ENCODE results near the gene PRELID3B. TPM values are rescaled to one million over a fixed set of nuclear protein-coding genes. Genes with fewer than 3 reads are reported as not detected.

Gene PRELID3B
- total RNA-seq, 1 donor, result 75.7 TPM

DNA sequence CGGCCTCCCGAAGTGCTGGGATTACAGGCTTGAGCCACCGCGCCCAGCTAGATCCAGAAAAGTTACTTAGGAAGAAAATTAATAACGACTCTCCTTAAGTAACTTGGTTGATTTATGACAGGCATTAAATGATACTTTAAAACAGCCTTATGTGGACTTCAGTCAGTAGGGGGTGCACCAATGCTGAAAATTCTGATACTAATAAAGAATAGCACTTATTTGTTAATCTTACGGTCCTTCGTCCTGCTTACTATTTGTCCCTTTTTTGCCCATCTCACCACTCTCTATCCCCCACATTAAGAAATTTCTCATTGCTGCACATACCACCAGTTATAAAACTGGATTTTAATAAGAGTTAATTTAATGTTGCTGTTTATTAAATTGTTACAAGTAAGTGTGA is 12.7 kb upstream of the PRELID3B start:
- TF ChIP-seq, protein P1, sequence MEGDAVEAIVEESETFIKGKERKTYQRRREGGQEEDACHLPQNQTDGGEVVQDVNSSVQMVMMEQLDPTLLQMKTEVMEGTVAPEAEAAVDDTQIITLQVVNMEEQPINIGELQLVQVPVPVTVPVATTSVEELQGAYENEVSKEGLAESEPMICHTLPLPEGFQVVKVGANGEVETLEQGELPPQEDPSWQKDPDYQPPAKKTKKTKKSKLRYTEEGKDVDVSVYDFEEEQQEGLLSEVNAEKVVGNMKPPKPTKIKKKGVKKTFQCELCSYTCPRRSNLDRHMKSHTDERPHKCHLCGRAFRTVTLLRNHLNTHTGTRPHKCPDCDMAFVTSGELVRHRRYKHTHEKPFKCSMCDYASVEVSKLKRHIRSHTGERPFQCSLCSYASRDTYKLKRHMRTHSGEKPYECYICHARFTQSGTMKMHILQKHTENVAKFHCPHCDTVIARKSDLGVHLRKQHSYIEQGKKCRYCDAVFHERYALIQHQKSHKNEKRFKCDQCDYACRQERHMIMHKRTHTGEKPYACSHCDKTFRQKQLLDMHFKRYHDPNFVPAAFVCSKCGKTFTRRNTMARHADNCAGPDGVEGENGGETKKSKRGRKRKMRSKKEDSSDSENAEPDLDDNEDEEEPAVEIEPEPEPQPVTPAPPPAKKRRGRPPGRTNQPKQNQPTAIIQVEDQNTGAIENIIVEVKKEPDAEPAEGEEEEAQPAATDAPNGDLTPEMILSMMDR (IDR thresholded peaks at IDR 0.05; ENCODE audit: insufficient read depth, low read length), result peak; percentile 54
- H3K4me3 ChIP-seq (ENCODE audit: low read depth, low read length), result no peak overlapping the region
- peak; percentile 46 for DNase-seq (ENCODE audit: low read depth)

- DNase-seq (ENCODE audit: low read depth), result no peak
- TF ChIP-seq, protein P1 (IDR thresholded peaks at IDR 0.05; ENCODE audit: insufficient read depth, low read length), result no peak
- H3K4me3 ChIP-seq (ENCODE audit: low read depth, low read length), result no peak overlapping the region
Observed at GRCh38 chr20:59051666-59052185, 9.1 kb upstream of the PRELID3B start.

DNA sequence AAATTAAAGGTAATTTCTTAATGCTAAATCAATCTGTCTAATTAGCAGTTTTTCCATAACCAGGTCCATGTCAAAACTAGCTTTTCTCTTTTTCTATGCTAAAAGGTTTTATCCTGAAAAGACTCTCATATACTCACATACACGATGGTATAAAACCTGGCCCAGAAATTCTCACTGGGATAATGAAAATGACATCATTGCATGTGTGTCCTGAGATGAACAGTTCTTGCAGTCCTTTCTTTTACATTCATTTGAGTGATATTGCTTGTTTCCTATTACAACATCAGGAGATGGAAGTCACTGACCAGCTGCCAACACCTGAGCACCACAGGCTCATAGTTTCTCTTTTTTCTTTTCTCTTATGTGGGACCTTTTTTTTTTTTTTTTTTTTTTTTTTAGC is 7.9 kb upstream of the PRELID3B start:
- no peak for DNase-seq (ENCODE audit: low read depth)
- TF ChIP-seq, protein P1 (IDR thresholded peaks at IDR 0.05; ENCODE audit: insufficient read depth, low read length), result no peak
- H3K4me3 ChIP-seq (ENCODE audit: low read depth, low read length), result no peak overlapping the region

DNA sequence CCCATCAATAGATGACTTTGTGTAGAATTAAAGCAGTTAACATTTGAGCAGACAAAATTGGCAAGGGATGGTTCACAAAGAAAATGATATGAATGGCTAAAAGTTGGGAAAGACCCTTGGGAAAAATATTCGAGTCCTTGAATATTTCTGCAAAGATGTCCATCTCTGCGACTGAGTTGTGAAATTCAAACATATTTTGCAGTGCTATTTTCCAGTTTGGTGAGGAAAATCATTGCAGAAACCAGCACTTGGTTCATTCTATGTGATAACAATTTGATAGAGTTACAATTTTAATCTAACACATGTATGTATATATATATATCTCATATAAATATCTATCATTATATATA is 6.1 kb upstream of the PRELID3B start:
- DNase-seq (ENCODE audit: low read depth), result no peak
- peak overlapping the region; percentile 25 for H3K4me3 ChIP-seq (ENCODE audit: low read depth, low read length)
- TF ChIP-seq, protein P1 (IDR thresholded peaks at IDR 0.05; ENCODE audit: insufficient read depth, low read length), result no peak

DNA sequence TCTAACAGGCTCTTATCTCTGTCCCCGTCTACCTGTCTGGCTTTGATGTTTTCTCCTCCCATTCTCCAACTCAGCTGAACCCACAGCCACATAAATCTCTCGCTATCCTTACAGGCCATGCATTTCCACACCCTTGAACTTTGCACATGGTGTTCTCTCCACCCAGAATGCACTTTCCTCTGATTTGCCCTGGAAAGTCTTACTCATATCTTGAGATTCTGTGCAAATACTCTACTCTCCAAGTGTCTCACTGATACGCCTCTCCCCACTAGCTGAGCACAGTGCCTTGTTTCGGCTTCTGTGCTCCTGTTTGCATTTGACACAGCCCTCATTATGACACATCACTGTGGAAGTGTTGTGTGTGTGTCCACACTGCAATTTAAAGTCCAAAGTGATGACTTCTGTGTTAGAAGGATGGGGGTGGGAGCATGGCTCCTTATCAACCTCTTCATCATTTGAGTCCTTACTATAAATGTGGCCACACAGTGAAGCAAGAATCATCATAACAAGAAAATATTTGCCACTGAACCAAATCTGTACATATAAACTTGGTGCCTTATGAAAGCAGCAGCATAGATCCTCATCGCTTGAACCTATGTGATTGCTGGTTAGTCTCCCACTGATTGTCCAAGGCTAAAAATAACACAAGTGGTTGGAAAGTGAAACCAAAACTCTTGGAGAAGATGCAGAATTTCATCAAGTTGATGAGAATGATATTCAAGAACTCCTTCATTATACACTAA is 5.5 kb upstream of the PRELID3B start:
- TF ChIP-seq, protein P1 (IDR thresholded peaks at IDR 0.05; ENCODE audit: insufficient read depth, low read length), result no peak
- DNase-seq (ENCODE audit: low read depth), result peak; percentile 25
- H3K4me3 ChIP-seq (ENCODE audit: low read depth, low read length), result peak overlapping the region; percentile 25

DNA sequence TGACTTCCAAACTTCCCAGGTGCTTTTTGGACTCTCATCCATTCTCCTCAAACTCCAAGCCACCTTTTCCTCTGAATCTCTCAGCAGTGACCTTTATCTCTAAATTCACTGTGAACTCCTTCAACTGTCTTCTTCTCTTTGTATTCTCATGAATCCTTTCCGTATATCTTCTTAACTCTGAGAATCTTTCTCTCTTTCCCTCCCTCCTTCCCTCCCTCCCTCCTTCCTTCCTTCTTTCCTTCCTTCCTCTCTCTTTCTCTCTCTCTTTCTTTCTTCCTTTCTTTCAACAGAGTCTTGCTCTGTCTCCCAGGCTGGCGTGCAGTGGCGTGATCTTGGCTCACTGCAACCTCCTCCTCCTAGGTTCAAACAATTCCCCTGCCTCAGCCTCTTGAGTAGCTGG is 4.3 kb upstream of the PRELID3B start:
- TF ChIP-seq, protein P1 (IDR thresholded peaks at IDR 0.05; ENCODE audit: insufficient read depth, low read length), result no peak
- H3K4me3 ChIP-seq (ENCODE audit: low read depth, low read length), result no peak overlapping the region
- DNase-seq (ENCODE audit: low read depth), result no peak

All from fibroblast of the aortic adventitia (primary cell).